Activated CD4-positive, alpha-beta T cell treated with anti-CD3 and anti-CD28 coated beads, Interleukin-2, amount 10 ng/mL, durations not matched to agents 7 days and 5 days (primary cell): Measurements from ENCODE around the gene SEMA5B. TPM values are rescaled to one million over a fixed set of nuclear protein-coding genes. Genes with fewer than 3 reads are reported as not detected.

ENCODE experiments used
- CTCF ChIA-PET: fragments of 350-600 bp; sonication (Branson Sonifier 250); formaldehyde crosslinking; loops from one replicate; lab custom pipeline; 2021; ENCODE audit warnings: antibody characterized with exemption; lab: Charles Lee
- POLR2A ChIA-PET: fragments of 350-600 bp; sonication (Branson Sonifier 250); formaldehyde crosslinking; loops from one replicate; lab custom pipeline; 2021; ENCODE audit warnings: antibody characterized with exemption; lab: Charles Lee
- DNase-seq: peaks from one replicate; pipeline ENCODE4 v3.0.0-alpha.2; 2020
- H3K27ac Mint-ChIP-seq: one replicate; pipeline ENCODE4 v1.8.0; 2021; ENCODE audit warnings: mild to moderate bottlenecking, moderate library complexity, mixed read lengths
- H3K27me3 Mint-ChIP-seq: one replicate; pipeline ENCODE4 v1.8.0; 2021; ENCODE audit warnings: mixed read lengths
- H3K36me3 Mint-ChIP-seq: one replicate; pipeline ENCODE4 v1.8.0; 2021; ENCODE audit warnings: low read depth, mixed read lengths
- H3K4me1 Mint-ChIP-seq: one replicate; pipeline ENCODE4 v1.8.0; 2021; ENCODE audit warnings: mixed read lengths
- H3K4me3 Mint-ChIP-seq: one replicate; pipeline ENCODE4 v1.8.0; 2021; ENCODE audit warnings: mild to moderate bottlenecking, moderate library complexity, mixed read lengths
- H3K9me3 Mint-ChIP-seq: one replicate; pipeline ENCODE4 v1.8.0; 2021; ENCODE audit warnings: mixed read lengths
- total RNA-seq, 2 experiments: library from RNA; stranded (reverse); gene quantifications; one replicate each; pipeline ENCODE4 v1.2.3, GENCODE V29; 2021

Gene SEMA5B
- total RNA-seq, 2 experiments from 2014 or later = not detected

DNA sequence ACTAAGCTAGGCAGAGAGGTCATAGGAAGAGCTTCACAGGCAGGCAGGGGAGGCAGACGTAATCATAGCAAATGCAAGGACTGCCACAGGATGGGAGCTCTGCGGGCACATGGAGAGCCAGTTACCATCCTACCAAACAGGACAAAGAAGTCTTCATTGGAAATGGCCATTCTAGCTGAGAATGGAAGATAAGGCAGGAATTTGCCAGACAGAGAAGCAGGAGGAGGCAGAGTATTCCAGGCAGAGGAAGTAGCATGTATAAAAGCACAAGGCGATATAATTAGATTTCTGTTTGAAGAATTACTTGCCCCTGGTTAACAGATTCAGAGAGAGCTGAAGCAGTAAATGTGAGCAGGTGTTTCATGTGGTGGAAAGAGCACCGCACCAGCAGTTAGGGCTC lies 3.5 kb upstream of the SEMA5B start:
- Mint-ChIP-seq H3K27ac (no peak overlapping the region), H3K4me3 (no peak overlapping the region), H3K4me1 (peaks cover 13% of the 10 kb centered on the region), H3K9me3 (no peaks in the 10 kb centered on the region), H3K36me3 (no peaks in the 10 kb centered on the region), H3K27me3 (peaks cover 35% of the 10 kb centered on the region)
- DNase-seq = no peak
- ChIA-PET CTCF (no interaction called here), POLR2A (interaction anchor here (0.5 kb wide), 1 partner anchor 78 kb away, joined by 4 read pairs; no protein-coding TSS in a partner anchor)

GRCh38 chr3:123028233-123028828 lies 768 bp upstream of the SEMA5B start:
- H3K9me3 Mint-ChIP-seq = no peaks in the 10 kb centered on the region
- H3K27ac Mint-ChIP-seq = no peak overlapping the region
- ChIA-PET POLR2A (no interaction called here), CTCF (interaction anchor here (0.6 to 1.7 kb wide), 5 partner anchors 9 to 1011 kb away, joined by 3 to 5 read pairs (median 3); no protein-coding TSS in a partner anchor)
- peaks cover 44% of the 10 kb centered on the region for H3K27me3 Mint-ChIP-seq
- peak overlapping the region; percentile 61 for H3K4me3 Mint-ChIP-seq
- H3K4me1 Mint-ChIP-seq = peaks cover 17% of the 10 kb centered on the region
- H3K36me3 Mint-ChIP-seq = no peaks in the 10 kb centered on the region
- peak; percentile 24 for DNase-seq

- H3K27ac Mint-ChIP-seq = no peak overlapping the region
- ChIA-PET CTCF (interaction anchor here (0.6 to 0.7 kb wide), 2 partner anchors 88 to 1487 kb away, joined by 3 read pairs; no protein-coding TSS in a partner anchor), POLR2A (interaction anchor here (0.7 kb wide), 1 partner anchor 86 kb away, joined by 4 read pairs; no protein-coding TSS in a partner anchor)
- H3K36me3 Mint-ChIP-seq = no peaks in the 10 kb centered on the region
- peaks cover 17% of the 10 kb centered on the region for H3K4me1 Mint-ChIP-seq
- no peaks in the 10 kb centered on the region for H3K9me3 Mint-ChIP-seq
- peak overlapping the region; percentile 31 for H3K4me3 Mint-ChIP-seq
- peaks cover 60% of the 10 kb centered on the region for H3K27me3 Mint-ChIP-seq
- DNase-seq = no peak
Measured at GRCh38 chr3:123026565-123027291, 835 bp downstream of the SEMA5B start.

- ChIA-PET POLR2A (no interaction called here), CTCF (no interaction called here)
- H3K4me1 Mint-ChIP-seq = peaks cover 17% of the 10 kb centered on the region
- H3K36me3 Mint-ChIP-seq = no peaks in the 10 kb centered on the region
- H3K4me3 Mint-ChIP-seq = no peak overlapping the region
- no peak for DNase-seq
- no peaks in the 10 kb centered on the region for H3K9me3 Mint-ChIP-seq
- peaks cover 66% of the 10 kb centered on the region for H3K27me3 Mint-ChIP-seq
- H3K27ac Mint-ChIP-seq = no peak overlapping the region
Measured at GRCh38 chr3:123025642-123026521, 1.7 kb downstream of the SEMA5B start.

GRCh38 chr3:123024056-123024455 lies 3.5 kb downstream of the SEMA5B start:
- Mint-ChIP-seq H3K4me1 (peaks cover 17% of the 10 kb centered on the region), H3K27ac (no peak overlapping the region), H3K4me3 (no peak overlapping the region), H3K36me3 (no peaks in the 10 kb centered on the region), H3K27me3 (peaks cover 75% of the 10 kb centered on the region), H3K9me3 (no peaks in the 10 kb centered on the region)
- CTCF ChIA-PET = no interaction called here
- POLR2A ChIA-PET = no interaction called here
- no peak for DNase-seq

GRCh38 chr3:123021996-123022510 lies 5.5 kb downstream of the SEMA5B start:
- Mint-ChIP-seq H3K36me3 (no peaks in the 10 kb centered on the region), H3K4me3 (no peak overlapping the region), H3K27me3 (peaks cover 75% of the 10 kb centered on the region), H3K9me3 (no peaks in the 10 kb centered on the region), H3K27ac (no peak overlapping the region), H3K4me1 (peaks cover 9% of the 10 kb centered on the region)
- DNase-seq = no peak
- POLR2A ChIA-PET = no interaction called here
- CTCF ChIA-PET = interaction anchor here (1.3 to 1.8 kb wide), 2 partner anchors 8 to 17 kb away, joined by 4 to 8 read pairs; no protein-coding TSS in a partner anchor

- CTCF ChIA-PET = interaction anchor here (1.3 kb wide), 1 partner anchor 18 kb away, joined by 4 read pairs; no protein-coding TSS in a partner anchor
- POLR2A ChIA-PET = no interaction called here
- no peak overlapping the region for H3K27ac Mint-ChIP-seq
- H3K4me1 Mint-ChIP-seq = peaks cover 5% of the 10 kb centered on the region
- no peak for DNase-seq
- peaks cover 70% of the 10 kb centered on the region for H3K27me3 Mint-ChIP-seq
- no peak overlapping the region for H3K4me3 Mint-ChIP-seq
- no peaks in the 10 kb centered on the region for H3K36me3 Mint-ChIP-seq
- no peaks in the 10 kb centered on the region for H3K9me3 Mint-ChIP-seq
Measured at GRCh38 chr3:123021388-123021787, 6.2 kb downstream of the SEMA5B start.

DNA sequence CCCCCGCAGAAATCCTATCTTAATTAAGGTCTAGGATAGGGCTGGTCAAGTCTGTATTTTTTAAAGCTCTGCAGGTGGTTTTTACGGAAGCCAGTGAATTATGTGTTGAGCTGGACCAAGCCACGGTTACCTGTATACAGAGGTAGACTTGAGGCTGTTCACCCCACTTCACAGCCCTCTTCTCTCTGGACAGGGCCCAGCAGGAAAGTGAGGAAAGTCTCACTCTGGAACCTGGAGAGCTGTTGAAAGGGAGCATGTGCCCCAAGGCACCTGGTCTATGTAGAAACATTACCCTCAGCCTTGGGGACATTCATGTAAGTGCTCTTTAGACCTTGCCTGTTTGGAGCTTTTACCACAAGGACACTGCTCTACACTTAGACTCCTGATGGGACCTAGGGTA lies 6.9 kb downstream of the SEMA5B start:
- Mint-ChIP-seq H3K9me3 (no peaks in the 10 kb centered on the region), H3K27ac (no peak overlapping the region), H3K4me1 (peaks cover under 1% of the 10 kb centered on the region), H3K4me3 (no peak overlapping the region), H3K36me3 (no peaks in the 10 kb centered on the region), H3K27me3 (peaks cover 64% of the 10 kb centered on the region)
- POLR2A ChIA-PET = no interaction called here
- DNase-seq = no peak
- CTCF ChIA-PET = interaction anchor here (1.3 kb wide), 1 partner anchor 18 kb away, joined by 4 read pairs; no protein-coding TSS in a partner anchor

GRCh38 chr3:123019591-123019990 lies 8.0 kb downstream of the SEMA5B start:
- no peak for DNase-seq
- Mint-ChIP-seq H3K36me3 (no peaks in the 10 kb centered on the region), H3K4me3 (no peak overlapping the region), H3K27me3 (peaks cover 53% of the 10 kb centered on the region), H3K4me1 (no peaks in the 10 kb centered on the region), H3K9me3 (no peaks in the 10 kb centered on the region), H3K27ac (no peak overlapping the region)
- CTCF ChIA-PET = interaction anchor here (1.1 to 1.4 kb wide), 2 partner anchors 9 to 10 kb away, joined by 3 to 4 read pairs; no protein-coding TSS in a partner anchor
- POLR2A ChIA-PET = no interaction called here

- no peaks in the 10 kb centered on the region for H3K9me3 Mint-ChIP-seq
- ChIA-PET POLR2A (no interaction called here), CTCF (interaction anchor here (1.1 to 1.4 kb wide), 2 partner anchors 9 to 10 kb away, joined by 3 to 4 read pairs; no protein-coding TSS in a partner anchor)
- H3K27me3 Mint-ChIP-seq = peaks cover 53% of the 10 kb centered on the region
- H3K36me3 Mint-ChIP-seq = no peaks in the 10 kb centered on the region
- DNase-seq = no peak
- H3K4me1 Mint-ChIP-seq = no peaks in the 10 kb centered on the region
- no peak overlapping the region for H3K4me3 Mint-ChIP-seq
- H3K27ac Mint-ChIP-seq = no peak overlapping the region
Measured at GRCh38 chr3:123019161-123019560, 8.4 kb downstream of the SEMA5B start.

DNA sequence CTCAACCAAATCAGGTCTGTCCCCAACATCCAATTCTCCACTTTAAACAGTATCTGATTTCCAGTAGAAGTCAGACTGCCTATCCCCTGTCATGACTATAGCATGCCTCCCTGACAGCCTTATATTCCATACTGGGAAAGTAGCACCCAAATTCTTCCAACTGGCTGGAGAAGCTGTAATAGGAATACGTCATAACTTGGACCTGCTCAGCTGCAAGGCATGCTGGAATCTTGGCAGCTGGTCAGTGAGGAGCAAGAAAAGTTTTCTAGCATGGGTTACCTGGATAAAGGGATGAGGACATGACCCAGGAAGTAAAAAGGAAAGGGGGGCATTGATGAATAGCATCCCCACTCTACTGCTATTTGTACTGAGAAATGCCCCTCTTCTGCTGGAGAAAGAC lies 8.9 kb downstream of the SEMA5B start:
- Mint-ChIP-seq H3K4me1 (no peaks in the 10 kb centered on the region), H3K27ac (no peak overlapping the region), H3K27me3 (peaks cover 48% of the 10 kb centered on the region), H3K9me3 (no peaks in the 10 kb centered on the region), H3K36me3 (no peaks in the 10 kb centered on the region), H3K4me3 (no peak overlapping the region)
- CTCF ChIA-PET = interaction anchor here (1.1 to 1.4 kb wide), 2 partner anchors 9 to 10 kb away, joined by 3 to 4 read pairs; no protein-coding TSS in a partner anchor
- POLR2A ChIA-PET = no interaction called here
- DNase-seq = no peak

DNA sequence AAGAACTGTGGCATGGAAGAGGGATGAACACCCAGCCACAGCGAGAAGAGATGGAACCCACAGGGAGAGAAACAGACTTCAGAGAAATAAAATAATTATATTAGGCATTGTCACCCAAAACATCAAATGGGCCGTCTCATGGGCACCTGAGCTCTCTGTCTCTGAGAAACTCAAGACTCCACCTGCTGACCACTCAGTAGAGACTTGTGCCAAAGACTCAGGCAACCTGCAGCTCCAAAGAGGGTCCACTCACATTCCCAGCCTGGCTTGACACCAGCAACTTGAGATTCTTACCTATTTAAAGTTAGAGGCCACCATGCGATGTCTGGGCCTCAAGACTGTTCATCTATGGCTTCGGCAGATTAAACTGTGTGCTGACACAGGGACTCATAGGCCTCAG lies 12.0 kb downstream of the SEMA5B start:
- Mint-ChIP-seq H3K9me3 (no peaks in the 10 kb centered on the region), H3K4me1 (no peaks in the 10 kb centered on the region), H3K36me3 (no peaks in the 10 kb centered on the region), H3K4me3 (no peak overlapping the region), H3K27me3 (peaks cover 22% of the 10 kb centered on the region), H3K27ac (no peak overlapping the region)
- ChIA-PET CTCF (interaction anchor here (0.8 to 1.1 kb wide), 2 partner anchors 15 to 18 kb away, joined by 3 to 4 read pairs; no protein-coding TSS in a partner anchor), POLR2A (no interaction called here)
- no peak for DNase-seq
